ENCODE data around the gene MME. TPM values are rescaled to one million over a fixed set of nuclear protein-coding genes. Genes with fewer than 3 reads are reported as not detected.

The MME gene
- total RNA-seq, 1 experiment from 2014 or later: 23.9 TPM

DNA sequence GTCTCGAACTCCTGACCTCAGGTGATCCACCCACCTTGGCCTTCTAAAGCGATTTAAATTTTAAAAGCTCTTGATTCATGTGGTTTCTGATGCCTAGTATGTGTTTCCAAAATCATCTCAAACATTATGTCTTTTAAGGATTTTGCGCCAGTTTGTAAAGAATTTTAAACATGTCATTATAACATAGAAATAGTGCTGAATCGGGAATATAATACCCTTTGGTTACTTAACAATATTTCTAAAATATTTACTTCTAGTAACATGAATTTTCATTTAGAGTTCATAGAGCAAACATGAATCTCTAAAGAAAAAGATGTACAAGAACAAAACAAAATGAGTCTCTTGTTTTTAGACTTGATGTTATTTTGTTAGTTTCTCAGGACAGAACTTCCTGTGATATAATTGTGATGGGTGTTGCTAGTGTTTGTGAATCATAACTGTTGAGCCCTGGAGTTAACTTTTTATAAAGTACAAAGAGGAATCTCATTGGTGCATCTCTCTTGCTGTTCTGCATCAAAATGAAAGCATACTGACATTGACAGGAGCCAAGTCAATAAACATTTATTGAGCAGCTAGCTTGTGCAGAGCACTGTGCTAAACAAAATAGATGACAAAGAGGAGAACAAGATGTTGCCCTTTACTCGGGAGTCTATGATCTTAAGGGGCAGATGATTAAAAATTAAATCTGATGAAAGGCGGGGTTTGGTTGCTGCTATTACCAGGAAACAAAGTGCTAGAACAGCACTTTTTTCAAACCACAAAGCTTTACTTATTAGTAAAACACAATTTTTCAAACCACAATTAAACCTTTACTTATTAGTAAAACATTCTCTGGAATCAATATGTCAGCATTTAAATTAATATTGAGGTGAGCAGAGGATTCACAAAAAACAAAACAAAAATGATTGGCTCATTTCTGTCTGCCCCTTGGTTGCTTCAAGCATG lies 73.4 kb downstream of the MME start (continued):
- TF ChIP-seq, protein P1, sequence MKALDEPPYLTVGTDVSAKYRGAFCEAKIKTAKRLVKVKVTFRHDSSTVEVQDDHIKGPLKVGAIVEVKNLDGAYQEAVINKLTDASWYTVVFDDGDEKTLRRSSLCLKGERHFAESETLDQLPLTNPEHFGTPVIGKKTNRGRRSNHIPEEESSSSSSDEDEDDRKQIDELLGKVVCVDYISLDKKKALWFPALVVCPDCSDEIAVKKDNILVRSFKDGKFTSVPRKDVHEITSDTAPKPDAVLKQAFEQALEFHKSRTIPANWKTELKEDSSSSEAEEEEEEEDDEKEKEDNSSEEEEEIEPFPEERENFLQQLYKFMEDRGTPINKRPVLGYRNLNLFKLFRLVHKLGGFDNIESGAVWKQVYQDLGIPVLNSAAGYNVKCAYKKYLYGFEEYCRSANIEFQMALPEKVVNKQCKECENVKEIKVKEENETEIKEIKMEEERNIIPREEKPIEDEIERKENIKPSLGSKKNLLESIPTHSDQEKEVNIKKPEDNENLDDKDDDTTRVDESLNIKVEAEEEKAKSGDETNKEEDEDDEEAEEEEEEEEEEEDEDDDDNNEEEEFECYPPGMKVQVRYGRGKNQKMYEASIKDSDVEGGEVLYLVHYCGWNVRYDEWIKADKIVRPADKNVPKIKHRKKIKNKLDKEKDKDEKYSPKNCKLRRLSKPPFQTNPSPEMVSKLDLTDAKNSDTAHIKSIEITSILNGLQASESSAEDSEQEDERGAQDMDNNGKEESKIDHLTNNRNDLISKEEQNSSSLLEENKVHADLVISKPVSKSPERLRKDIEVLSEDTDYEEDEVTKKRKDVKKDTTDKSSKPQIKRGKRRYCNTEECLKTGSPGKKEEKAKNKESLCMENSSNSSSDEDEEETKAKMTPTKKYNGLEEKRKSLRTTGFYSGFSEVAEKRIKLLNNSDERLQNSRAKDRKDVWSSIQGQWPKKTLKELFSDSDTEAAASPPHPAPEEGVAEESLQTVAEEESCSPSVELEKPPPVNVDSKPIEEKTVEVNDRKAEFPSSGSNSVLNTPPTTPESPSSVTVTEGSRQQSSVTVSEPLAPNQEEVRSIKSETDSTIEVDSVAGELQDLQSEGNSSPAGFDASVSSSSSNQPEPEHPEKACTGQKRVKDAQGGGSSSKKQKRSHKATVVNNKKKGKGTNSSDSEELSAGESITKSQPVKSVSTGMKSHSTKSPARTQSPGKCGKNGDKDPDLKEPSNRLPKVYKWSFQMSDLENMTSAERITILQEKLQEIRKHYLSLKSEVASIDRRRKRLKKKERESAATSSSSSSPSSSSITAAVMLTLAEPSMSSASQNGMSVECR (CRISPR knock-in tag; IDR thresholded peaks at IDR 0.05; ENCODE audit: borderline replicate concordance): no peak
- TF ChIP-seq ZNF671 (CRISPR knock-in tag; IDR thresholded peaks at IDR 0.05): no peak
- TF ChIP-seq ZBTB21 (CRISPR knock-in tag; IDR thresholded peaks at IDR 0.05; ENCODE audit: borderline replicate concordance): no peak
- TF ChIP-seq FOXP4 (CRISPR knock-in tag; IDR thresholded peaks at IDR 0.05): no peak
- no peak for TF ChIP-seq MYBL2 (CRISPR knock-in tag; IDR thresholded peaks at IDR 0.05)
- no peak for TF ChIP-seq ZNF138 (CRISPR knock-in tag; conservative IDR thresholded peaks at IDR 0.05)
- no peak for TF ChIP-seq KAT7 (CRISPR knock-in tag; IDR thresholded peaks at IDR 0.05; ENCODE audit: borderline replicate concordance)
- no peak for TF ChIP-seq FOXJ3 (CRISPR knock-in tag; IDR thresholded peaks at IDR 0.05; ENCODE audit: borderline replicate concordance)
- TF ChIP-seq CREM (CRISPR knock-in tag; IDR thresholded peaks at IDR 0.05): no peak
- TF ChIP-seq, protein P2, sequence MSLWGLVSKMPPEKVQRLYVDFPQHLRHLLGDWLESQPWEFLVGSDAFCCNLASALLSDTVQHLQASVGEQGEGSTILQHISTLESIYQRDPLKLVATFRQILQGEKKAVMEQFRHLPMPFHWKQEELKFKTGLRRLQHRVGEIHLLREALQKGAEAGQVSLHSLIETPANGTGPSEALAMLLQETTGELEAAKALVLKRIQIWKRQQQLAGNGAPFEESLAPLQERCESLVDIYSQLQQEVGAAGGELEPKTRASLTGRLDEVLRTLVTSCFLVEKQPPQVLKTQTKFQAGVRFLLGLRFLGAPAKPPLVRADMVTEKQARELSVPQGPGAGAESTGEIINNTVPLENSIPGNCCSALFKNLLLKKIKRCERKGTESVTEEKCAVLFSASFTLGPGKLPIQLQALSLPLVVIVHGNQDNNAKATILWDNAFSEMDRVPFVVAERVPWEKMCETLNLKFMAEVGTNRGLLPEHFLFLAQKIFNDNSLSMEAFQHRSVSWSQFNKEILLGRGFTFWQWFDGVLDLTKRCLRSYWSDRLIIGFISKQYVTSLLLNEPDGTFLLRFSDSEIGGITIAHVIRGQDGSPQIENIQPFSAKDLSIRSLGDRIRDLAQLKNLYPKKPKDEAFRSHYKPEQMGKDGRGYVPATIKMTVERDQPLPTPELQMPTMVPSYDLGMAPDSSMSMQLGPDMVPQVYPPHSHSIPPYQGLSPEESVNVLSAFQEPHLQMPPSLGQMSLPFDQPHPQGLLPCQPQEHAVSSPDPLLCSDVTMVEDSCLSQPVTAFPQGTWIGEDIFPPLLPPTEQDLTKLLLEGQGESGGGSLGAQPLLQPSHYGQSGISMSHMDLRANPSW (CRISPR knock-in tag; conservative IDR thresholded peaks at IDR 0.05; ENCODE audit: low read depth): no peak
- no peak for TF ChIP-seq MLX (CRISPR knock-in tag; IDR thresholded peaks at IDR 0.05)
- no peak for TF ChIP-seq JUN (CRISPR knock-in tag; IDR thresholded peaks at IDR 0.05)
- TF ChIP-seq ESRRA (CRISPR knock-in tag; IDR thresholded peaks at IDR 0.05; ENCODE audit: borderline replicate concordance): no peak

- TF ChIP-seq ZNF317 (CRISPR knock-in tag; IDR thresholded peaks at IDR 0.05; ENCODE audit: borderline replicate concordance, low read depth): no peak
- TF ChIP-seq RELA (CRISPR knock-in tag; IDR thresholded peaks at IDR 0.05; ENCODE audit: borderline replicate concordance): no peak
- no peak for TF ChIP-seq OVOL2 (CRISPR knock-in tag; IDR thresholded peaks at IDR 0.05; ENCODE audit: borderline replicate concordance)
- no peak for TF ChIP-seq CREM (CRISPR knock-in tag; IDR thresholded peaks at IDR 0.05)
- no peak for TF ChIP-seq ESRRA (CRISPR knock-in tag; IDR thresholded peaks at IDR 0.05; ENCODE audit: borderline replicate concordance)
- no peak for TF ChIP-seq PREB (CRISPR knock-in tag; IDR thresholded peaks at IDR 0.05; ENCODE audit: borderline replicate concordance)
- no peak for TF ChIP-seq NFE2L1 (CRISPR knock-in tag; IDR thresholded peaks at IDR 0.05)
- TF ChIP-seq ZNF671 (CRISPR knock-in tag; IDR thresholded peaks at IDR 0.05): no peak
- no peak for TF ChIP-seq SOX15 (CRISPR knock-in tag; IDR thresholded peaks at IDR 0.05)
- TF ChIP-seq SP1 (CRISPR knock-in tag; conservative IDR thresholded peaks at IDR 0.05): no peak
- no peak for TF ChIP-seq ZNF138 (CRISPR knock-in tag; conservative IDR thresholded peaks at IDR 0.05)
- no peak for TF ChIP-seq IRF1 (CRISPR knock-in tag; IDR thresholded peaks at IDR 0.05)
- no peak overlapping the region for H3K27ac Mint-ChIP-seq
- H3K27me3 Mint-ChIP-seq (ENCODE audit: low read depth): no peaks in the 10 kb centered on the region
- no peaks in the 10 kb centered on the region for H3K4me1 Mint-ChIP-seq
- ChIA-PET CTCF (no interaction called here), POLR2A (no interaction called here)
- H3K36me3 Mint-ChIP-seq: no peaks in the 10 kb centered on the region
- no peak overlapping the region for H3K4me3 Mint-ChIP-seq
- ATAC-seq (no peak), DNase-seq (ENCODE audit: low spot score) (no peak)
- H3K9me3 Mint-ChIP-seq: no peaks in the 10 kb centered on the region
Measured at GRCh38 chr3:155154255-155154654, 74.1 kb downstream of the MME start.

All from WTC11 (cell line).